Nucleus accumbens (tissue), 56 donors: ENCODE measurements around the gene PPP1R1B.

Source experiments
- DNase-seq, 56 donors: peaks; one replicate each; lab custom pipeline; 2025; lab: John Stamatoyannopoulos, UW

Gene PPP1R1B

GRCh38 chr17:39664581-39665561 is 38.1 kb downstream of the PPP1R1B start, which contains the start of gene TCAP:
TCAP (plus strand) TSS chr17:39665349; CDS start chr17:39665360, 11 bp downstream.
- DNase-seq = no peak

GRCh38 chr17:39665642-39666224 is 39.0 kb downstream of the PPP1R1B start:
- DNase-seq = peak in 12 of 56 donors; percentile 23 to 59 (median 40)

GRCh38 chr17:39666231-39666600 is 39.5 kb downstream of the PPP1R1B start:
- no peak for DNase-seq

- peak in 43 of 56 donors; percentile 22 to 85 (median 44) for DNase-seq
Measured at GRCh38 chr17:39666601-39667261, 40.0 kb downstream of the PPP1R1B start.

- peak in 15 of 56 donors; percentile 14 to 64 (median 34) for DNase-seq
Measured at GRCh38 chr17:39667262-39667944, 40.7 kb downstream of the PPP1R1B start.

- peak in 27 of 56 donors; percentile 23 to 75 (median 39) for DNase-seq
Measured at GRCh38 chr17:39667945-39668924, 41.5 kb downstream of the PPP1R1B start, which contains the start of gene PNMT. PNMT (plus strand) TSS chr17:39668453; CDS start chr17:39668476, 23 bp downstream.

- no peak for DNase-seq
Measured at GRCh38 chr17:39669897-39670735, 43.4 kb downstream of the PPP1R1B start.

GRCh38 chr17:39670746-39671145 is 44.0 kb downstream of the PPP1R1B start:
- DNase-seq = no peak

- peak in 23 of 56 donors; percentile 17 to 69 (median 44) for DNase-seq
Measured at GRCh38 chr17:39671651-39672521, 45.1 kb downstream of the PPP1R1B start.

GRCh38 chr17:39672522-39673334 is 46.0 kb downstream of the PPP1R1B start:
- DNase-seq = no peak

- DNase-seq = no peak
Measured at GRCh38 chr17:39673335-39674081, 46.8 kb downstream of the PPP1R1B start.

- DNase-seq = no peak
Measured at GRCh38 chr17:39674179-39674578, 47.4 kb downstream of the PPP1R1B start.

- no peak for DNase-seq
Measured at GRCh38 chr17:39674702-39675389, 48.1 kb downstream of the PPP1R1B start.

GRCh38 chr17:39675390-39676082 is 48.8 kb downstream of the PPP1R1B start:
- DNase-seq = no peak
